Measurements from ENCODE around the gene ADAMTS2. TPM values are rescaled to one million over a fixed set of nuclear protein-coding genes. Genes with fewer than 3 reads are reported as not detected.
A peak's percentile ranks its signal among the peaks of the same experiment; 100 is the strongest.

The ADAMTS2 gene
- total RNA-seq, 1 experiment from 2014 or later: not detected

DNA sequence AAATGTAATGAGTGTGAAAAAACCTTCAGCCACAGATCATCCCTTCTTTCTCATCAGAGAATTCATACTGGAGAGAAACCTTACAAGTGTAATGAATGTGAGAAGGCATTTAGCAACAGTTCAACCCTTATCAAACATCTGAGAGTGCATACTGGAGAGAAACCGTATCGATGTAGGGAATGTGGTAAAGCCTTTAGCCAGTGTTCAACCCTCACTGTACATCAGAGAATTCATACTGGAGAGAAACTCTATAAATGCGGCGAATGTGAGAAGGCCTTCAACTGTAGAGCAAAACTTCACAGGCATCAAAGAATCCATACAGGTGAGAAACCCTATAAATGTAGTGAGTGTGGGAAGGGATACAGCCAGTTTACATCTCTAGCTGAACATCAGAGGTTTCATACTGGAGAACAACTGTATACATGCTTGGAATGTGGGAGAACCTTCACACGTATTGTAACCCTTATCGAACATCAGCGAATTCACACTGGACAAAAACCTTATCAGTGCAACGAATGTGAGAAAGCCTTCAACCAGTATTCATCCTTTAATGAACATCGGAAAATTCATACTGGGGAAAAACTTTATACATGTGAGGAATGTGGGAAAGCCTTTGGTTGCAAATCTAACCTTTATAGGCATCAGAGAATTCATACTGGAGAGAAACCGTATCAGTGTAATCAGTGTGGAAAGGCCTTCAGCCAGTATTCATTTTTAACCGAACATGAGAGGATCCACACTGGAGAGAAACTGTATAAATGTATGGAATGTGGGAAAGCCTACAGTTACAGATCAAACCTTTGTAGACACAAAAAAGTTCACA, 265.9 kb downstream of the ADAMTS2 start:
- intact Hi-C loops (cut with micrococcal nuclease; ENCODE audit: unreplicated experiment): no loop called here
- Mint-ChIP-seq H3K27ac (ENCODE audit: unreplicated experiment) (no peak overlapping the region), H3K36me3 (ENCODE audit: insufficient read depth, unreplicated experiment) (no peaks in the 10 kb centered on the region), H3K4me1 (ENCODE audit: low read depth, unreplicated experiment) (no peaks in the 10 kb centered on the region), H3K27me3 (ENCODE audit: unreplicated experiment) (no peaks in the 10 kb centered on the region), H3K9me3 (ENCODE audit: low read depth, unreplicated experiment) (peaks cover 35% of the 10 kb centered on the region), H3K4me3 (ENCODE audit: low read depth, unreplicated experiment) (no peak overlapping the region)
- no peak for DNase-seq
- no TSS peak for BruUV-seq (replicated peaks)
- TF ChIP-seq CTCF (IDR thresholded peaks at IDR 0.05; ENCODE audit: unreplicated experiment): no peak
- CTCF ChIA-PET: no interaction called here

DNA sequence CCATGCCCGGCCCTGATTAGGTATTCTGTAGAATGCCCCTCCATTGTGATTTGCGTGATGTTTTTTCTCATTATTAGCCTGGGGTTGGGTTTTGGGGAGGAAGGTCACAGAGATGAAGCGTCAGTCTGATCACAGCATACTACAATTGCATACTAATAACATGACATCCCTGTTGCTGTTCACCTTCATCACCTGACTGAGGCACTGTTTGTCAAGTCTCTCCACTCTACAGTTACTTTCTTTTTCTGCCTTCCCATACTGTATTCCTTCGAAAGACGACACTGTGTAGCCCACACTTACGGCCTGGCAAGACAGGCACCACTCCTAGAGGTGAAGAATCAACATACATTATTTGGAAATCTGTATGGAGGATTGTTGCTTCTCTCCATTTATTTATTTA, 279.6 kb downstream of the ADAMTS2 start:
- no peak overlapping the region for H3K4me3 Mint-ChIP-seq (ENCODE audit: low read depth, unreplicated experiment)
- H3K36me3 Mint-ChIP-seq (ENCODE audit: insufficient read depth, unreplicated experiment): peaks cover 6% of the 10 kb centered on the region
- no peaks in the 10 kb centered on the region for H3K4me1 Mint-ChIP-seq (ENCODE audit: low read depth, unreplicated experiment)
- intact Hi-C loops (cut with micrococcal nuclease; ENCODE audit: unreplicated experiment): no loop called here
- no peaks in the 10 kb centered on the region for H3K27me3 Mint-ChIP-seq (ENCODE audit: unreplicated experiment)
- TF ChIP-seq CTCF (IDR thresholded peaks at IDR 0.05; ENCODE audit: unreplicated experiment): no peak
- no TSS peak for BruUV-seq (replicated peaks)
- H3K27ac Mint-ChIP-seq (ENCODE audit: unreplicated experiment): no peak overlapping the region
- peaks cover 28% of the 10 kb centered on the region for H3K9me3 Mint-ChIP-seq (ENCODE audit: low read depth, unreplicated experiment)
- no peak for DNase-seq
- CTCF ChIA-PET: no interaction called here

GRCh38 chr5:179061025-179061424, 284.2 kb downstream of the ADAMTS2 start:
- Mint-ChIP-seq H3K27ac (ENCODE audit: unreplicated experiment) (no peak overlapping the region), H3K27me3 (ENCODE audit: unreplicated experiment) (no peaks in the 10 kb centered on the region), H3K9me3 (ENCODE audit: low read depth, unreplicated experiment) (peaks cover 22% of the 10 kb centered on the region), H3K36me3 (ENCODE audit: insufficient read depth, unreplicated experiment) (peaks cover 11% of the 10 kb centered on the region), H3K4me1 (ENCODE audit: low read depth, unreplicated experiment) (no peaks in the 10 kb centered on the region), H3K4me3 (ENCODE audit: low read depth, unreplicated experiment) (peak overlapping the region; percentile 73)
- intact Hi-C loops (cut with micrococcal nuclease; ENCODE audit: unreplicated experiment): no loop called here
- CTCF ChIA-PET: no interaction called here
- BruUV-seq (replicated peaks): no TSS peak
- no peak for DNase-seq
- TF ChIP-seq CTCF (IDR thresholded peaks at IDR 0.05; ENCODE audit: unreplicated experiment): no peak

Other genes with a start within 250 kb of the ADAMTS2 start
- 41.2 and 41.5 TPM in 2 replicates for gene RUFY1, start 205.1 kb upstream of the ADAMTS2 start, total RNA-seq (2022)